ENCODE results near the gene FAM32A. TPM values are rescaled to one million over a fixed set of nuclear protein-coding genes. Genes with fewer than 3 reads are reported as not detected.

FAM32A gene
- total and polyA plus RNA-seq, 2 of the 8 experiments (the other 6 are each of a cell fraction or from before 2014, with no cell fraction given), result 75.6 to 105 TPM

DNA sequence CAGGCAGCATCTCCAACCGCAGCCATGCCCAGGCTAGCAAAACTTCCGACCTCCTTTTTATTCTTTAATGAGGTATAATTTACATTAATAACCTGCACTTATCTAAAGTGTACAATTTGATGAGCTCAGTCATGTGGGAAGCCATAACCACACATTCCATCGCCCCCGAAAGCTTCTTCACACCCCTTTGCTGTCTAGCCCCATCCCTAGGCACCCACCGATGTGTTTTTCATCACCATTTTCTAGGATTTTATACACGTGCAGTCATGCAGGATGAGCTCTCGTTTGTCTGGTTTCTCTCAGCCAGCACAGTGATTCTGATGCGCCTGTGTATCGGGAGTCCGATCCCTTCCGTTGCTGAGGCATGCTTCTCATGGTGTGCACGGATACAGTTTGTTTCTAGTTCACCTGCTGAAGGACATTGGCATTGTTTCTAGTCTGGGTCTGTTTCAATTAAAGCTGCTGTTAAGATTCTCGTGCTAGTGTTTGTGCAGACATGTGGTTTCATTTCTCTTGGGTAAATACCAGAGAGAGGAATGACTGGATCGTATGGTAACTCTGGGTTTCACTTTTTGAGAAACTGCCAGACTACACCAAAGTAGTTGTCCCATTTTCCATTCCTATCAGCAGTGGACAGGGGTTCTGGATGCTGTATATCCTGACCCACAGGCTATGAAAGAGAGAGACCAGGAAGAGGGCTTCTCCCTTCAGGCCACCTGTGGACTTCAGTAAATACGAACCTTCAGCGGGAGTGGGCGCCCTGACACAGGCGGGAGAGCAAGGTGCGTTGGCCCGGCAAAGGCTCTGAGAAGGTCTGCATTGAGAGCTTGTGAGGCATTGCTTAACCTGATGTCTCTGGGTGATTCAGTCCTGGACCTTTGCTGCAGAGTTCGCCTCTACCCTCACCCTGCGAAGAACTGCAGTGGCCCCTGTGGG lies 17.4 kb downstream of the FAM32A start (continued):
- TF ChIP-seq ASH2L (IDR thresholded peaks at IDR 0.05; ENCODE audit: low read length) (no peak), EP300 (IDR thresholded peaks at IDR 0.05; ENCODE audit: borderline replicate concordance in 1 of 2, low read depth in 2 of 2, low read length in 2 of 2) (no peak), TAF1 (IDR thresholded peaks at IDR 0.05; ENCODE audit: low read depth, low read length) (no peak), HDAC2 (IDR thresholded peaks at IDR 0.05; ENCODE audit: borderline replicate concordance in 1 of 2, low read depth in 2 of 2, low read length in 2 of 2) (no peak), RXRA (IDR thresholded peaks at IDR 0.05; ENCODE audit: insufficient read depth, low read depth, low read length) (no peak), SAP30 (IDR thresholded peaks at IDR 0.05; ENCODE audit: insufficient read depth, insufficient replicate concordance, low read length) (no peak)

Data from H1 (cell line).